ENCODE results near the gene SYT3. TPM values are rescaled to one million over a fixed set of nuclear protein-coding genes. Genes with fewer than 3 reads are reported as not detected.

SYT3 gene
- total and polyA plus RNA-seq, 2 of the 8 experiments (the other 6 are each of a cell fraction or from before 2014, with no cell fraction given) = 6.7 to 17.3 TPM

DNA sequence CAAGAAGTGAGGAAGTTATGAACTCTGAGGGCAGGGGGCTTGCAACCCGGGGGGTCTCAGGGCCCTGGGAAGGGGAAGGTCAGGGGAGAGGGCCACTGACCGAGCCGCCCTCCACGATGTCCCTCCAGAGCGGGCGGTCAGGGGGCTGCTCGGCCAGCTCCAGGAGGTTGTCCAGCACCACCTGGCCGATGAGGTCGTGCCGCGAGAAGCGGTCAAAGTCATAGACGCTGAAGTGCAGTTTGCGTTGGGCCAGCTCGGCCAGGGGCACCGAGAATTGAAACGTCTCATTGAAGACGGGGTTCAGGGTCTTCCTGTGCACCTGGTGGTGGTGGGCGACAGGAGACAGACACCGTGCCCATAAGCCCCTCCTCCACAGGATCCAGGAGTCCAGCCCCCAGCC lies 10.5 kb downstream of the SYT3 start:
- Histone ChIP-seq H3K4me1 (replicated peaks in 1 of 4; ENCODE audit: control insufficient read depth in 3 of 4, insufficient read depth in 4 of 4, low read length in 3 of 4) (0 out of 7 replicates have a peak, but pooled peaks cover 0 to 4% (median 0%) of the 10 kb centered on the region in 4 experiments), H2BK120ac (replicated peaks; ENCODE audit: low read depth, low read length) (no peak overlapping the region), H2BK5ac (ENCODE audit: low read depth, low read length) (no peak overlapping the region), H4K5ac (ENCODE audit: insufficient read length, low read depth, low read length) (no peak overlapping the region), H3K9me3 (ENCODE audit: insufficient read depth in 2 of 2, low read depth in 1 of 2, low read length in 1 of 2) (peaks cover 6 to 8% of the 10 kb centered on the region in 2 experiments), H3K9ac (replicated peaks in 1 of 4; ENCODE audit: extremely low read depth in 1 of 4, low read depth in 3 of 4, low read length in 3 of 4) (no peak overlapping the region), H3K27me3 (replicated peaks in 1 of 4; ENCODE audit: control insufficient read depth in 3 of 4, extremely low read depth in 1 of 4, insufficient read depth in 3 of 4, low read length in 3 of 4) (no peaks in the 10 kb centered on the region), H2BK12ac (ENCODE audit: low read depth, low read length) (0 out of 2 replicates have a peak overlapping the region, but pooled peaks have one; percentile 27), H3K4ac (replicated peaks; ENCODE audit: insufficient read length, low read depth, low read length) (no peak overlapping the region), H3K79me2 (ENCODE audit: control insufficient read depth in 1 of 2, insufficient read depth in 2 of 2, low read length in 2 of 2) (no peaks in the 10 kb centered on the region), H3K4me3 (ENCODE audit: extremely low read depth in 1 of 4, insufficient read depth in 2 of 4, low read depth in 3 of 4, low read length in 4 of 4) (no peak overlapping the region), H3K23me2 (ENCODE audit: low read depth, low read length) (no peaks in the 10 kb centered on the region), H3K23ac (ENCODE audit: insufficient read length) (no peak overlapping the region), H3K27ac (ENCODE audit: low read depth, low read length) (no peak overlapping the region), H2BK15ac (ENCODE audit: low read length) (0 out of 2 replicates have a peak overlapping the region, but pooled peaks have one; percentile 72), H2BK20ac (ENCODE audit: low read length) (no peak overlapping the region), H4K91ac (replicated peaks; ENCODE audit: insufficient read length, low read length) (no peak overlapping the region), H3K56ac (replicated peaks; ENCODE audit: insufficient read length, low read depth, low read length) (no peak overlapping the region), H3K36me3 (ENCODE audit: control insufficient read depth in 2 of 4, insufficient read depth in 4 of 4, low read length in 3 of 4) (no peaks in the 10 kb centered on the region), H3K79me1 (ENCODE audit: low read depth, low read length) (no peaks in the 10 kb centered on the region), H2AK5ac (ENCODE audit: low read depth, low read length) (no peak overlapping the region), H4K8ac (ENCODE audit: extremely low read depth, insufficient read depth, low read length) (no peak overlapping the region), H3K4me2 (ENCODE audit: insufficient read depth in 1 of 2, low read depth in 2 of 2, low read length in 2 of 2) (no peak overlapping the region), H3K14ac (ENCODE audit: insufficient read length) (no peak overlapping the region), H3K18ac (ENCODE audit: extremely low read depth, low read length) (no peak overlapping the region), H4K20me1 (replicated peaks in 1 of 2; ENCODE audit: control insufficient read depth in 1 of 2, insufficient read depth in 2 of 2, low read length in 2 of 2) (no peaks in the 10 kb centered on the region), H2AFZ (ENCODE audit: low read length) (no peak overlapping the region)
- ChIA-PET CTCF (ENCODE audit: partially characterized antibody) (interaction anchor here (0.7 to 0.8 kb wide), 2 partner anchors 85 to 305 kb away, joined by 3 read pairs; no protein-coding TSS in a partner anchor), POLR2A (ENCODE audit: partially characterized antibody) (interaction anchor here (1.5 kb wide), 1 partner anchor 10 kb away, joined by 4 read pairs; no protein-coding TSS in a partner anchor)
- DNase-seq (ENCODE audit: low read depth in 1 of 2, low spot score in 2 of 2) (no peak), FAIRE-seq (no peak)
- 87% methylated on average over 10 of the region's 20 CpGs; no CpG with 5 or more reads in 1 of the 2 experiments for WGBS, 2 experiments (ENCODE audit: extremely low coverage in 1 of 2, insufficient coverage in 1 of 2, insufficient read length in 1 of 2, insufficient replicate concordance in 2 of 2, low coverage in 1 of 2, low lambda C conversion rate in 2 of 2, missing lambda C conversion rate in 1 of 2)
- no peak for TF ChIP-seq CTBP2 (IDR thresholded peaks at IDR 0.05; ENCODE audit: borderline replicate concordance, insufficient read depth, insufficient read length, low read length)
- no peak for TF ChIP-seq SAP30 (IDR thresholded peaks at IDR 0.05; ENCODE audit: insufficient read depth, insufficient replicate concordance, low read length)
- TF ChIP-seq CBX8 (IDR thresholded peaks at IDR 0.05; ENCODE audit: borderline replicate concordance, low read depth, low read length) = no peak
- no peak for TF ChIP-seq RXRA (IDR thresholded peaks at IDR 0.05; ENCODE audit: insufficient read depth, low read depth, low read length)
- TF ChIP-seq MAX (IDR thresholded peaks at IDR 0.05) = no peak
- TF ChIP-seq TAF1 (IDR thresholded peaks at IDR 0.05; ENCODE audit: low read depth, low read length) = no peak
- TF ChIP-seq, protein P1, sequence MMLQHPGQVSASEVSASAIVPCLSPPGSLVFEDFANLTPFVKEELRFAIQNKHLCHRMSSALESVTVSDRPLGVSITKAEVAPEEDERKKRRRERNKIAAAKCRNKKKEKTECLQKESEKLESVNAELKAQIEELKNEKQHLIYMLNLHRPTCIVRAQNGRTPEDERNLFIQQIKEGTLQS (IDR thresholded peaks at IDR 0.05; ENCODE audit: insufficient read depth, low read depth, low read length) = no peak
- no peak for TF ChIP-seq E2F6 (IDR thresholded peaks at IDR 0.05)
- TF ChIP-seq SRF (IDR thresholded peaks at IDR 0.05; ENCODE audit: low read depth, low read length) = no peak
- no peak for TF ChIP-seq RBBP5 (IDR thresholded peaks at IDR 0.05; ENCODE audit: borderline replicate concordance, low read depth, low read length)
- TF ChIP-seq BACH1 (IDR thresholded peaks at IDR 0.05; ENCODE audit: low read length) = no peak

Measured in H1 (cell line).